ENCODE data around the gene PPP2R5E. TPM values are rescaled to one million over a fixed set of nuclear protein-coding genes. Genes with fewer than 3 reads are reported as not detected.

PPP2R5E gene
- total and polyA plus RNA-seq, 10 of the 15 experiments (the other 5 are each of a cell fraction or from before 2014, with no cell fraction given), result 11.4 to 56.2 (median 22.7) TPM

GRCh38 chr14:63394841-63395240, 148.3 kb downstream of the PPP2R5E start:
- no peak overlapping the region for H3K9ac ChIP-seq (ENCODE audit: control insufficient read depth, insufficient read depth, low read length)
- intact Hi-C loops (cut with micrococcal nuclease; ENCODE audit: unreplicated experiment), result no loop called here
- H3K4me2 ChIP-seq (ENCODE audit: control insufficient read depth, insufficient read depth), result no peak overlapping the region
- H3K27ac ChIP-seq (ENCODE audit: control insufficient read depth, insufficient read depth), result no peak overlapping the region
- peaks cover 4% of the 10 kb centered on the region; the same call in 2 of the 3 replicates for H3K9me3 ChIP-seq (replicated peaks; ENCODE audit: control insufficient read depth, insufficient read depth, low read length)
- 100% methylated on average over 1 of the region's 1 CpG for WGBS (ENCODE audit: insufficient coverage, insufficient replicate concordance, low lambda C conversion rate, missing lambda C conversion rate)
- H3K36me3 ChIP-seq (ENCODE audit: control insufficient read depth in 2 of 2, insufficient read depth in 2 of 2, low read length in 1 of 2), result peaks cover 2 to 7% of the 10 kb centered on the region in 2 experiments; a peak in 1 of 4 replicates
- H4K20me1 ChIP-seq (ENCODE audit: control insufficient read depth, insufficient read depth), result no peaks in the 10 kb centered on the region
- H3K4me1 ChIP-seq (ENCODE audit: control insufficient read depth, insufficient read depth, low read length), result 0 out of 2 replicates have a peak, but pooled peaks cover 3% of the 10 kb centered on the region
- in situ Hi-C loops (cut with MboI), result no loop called here
- ChIA-PET POLR2A (no interaction called here), SMC1A (ENCODE audit: uncharacterized antibody, unreplicated experiment) (interaction anchor here (0.6 to 1.0 kb wide), 3 partner anchors 14 to 1215 kb away, joined by 3 to 4 read pairs (median 4); no protein-coding TSS in a partner anchor), CTCF (interaction anchor here (0.6 kb wide), 1 partner anchor 616 kb away, joined by 3 read pairs; no protein-coding TSS in a partner anchor), RAD21 (ENCODE audit: unreplicated experiment) (interaction anchor here (0.7 kb wide), 1 partner anchor 143 kb away, joined by 3 read pairs; no protein-coding TSS in a partner anchor)
- H3K4me3 ChIP-seq, result no peak overlapping the region
- H3K79me2 ChIP-seq (ENCODE audit: control insufficient read depth, insufficient read depth, low read length), result no peaks in the 10 kb centered on the region; the same call in 1 of the 2 replicates
- BruUV-seq (replicated peaks), result no TSS peak
- FAIRE-seq, result no peak
- H3K27me3 ChIP-seq (replicated peaks in 1 of 2; ENCODE audit: control insufficient read depth in 2 of 2, insufficient read depth in 2 of 2, low read length in 1 of 2), result no peaks in the 10 kb centered on the region
- no peak for ATAC-seq
- no peak for TF ChIP-seq E2F4 (IDR thresholded peaks at IDR 0.05; ENCODE audit: low read depth, low read length)
- no peak for TF ChIP-seq MXI1 (IDR thresholded peaks at IDR 0.05; ENCODE audit: low read depth, low read length)
- TF ChIP-seq BCL11A (IDR thresholded peaks at IDR 0.05; ENCODE audit: low read depth, low read length), result no peak
- TF ChIP-seq ZSCAN29 (IDR thresholded peaks at IDR 0.05), result no peak
- no peak for TF ChIP-seq TARDBP (IDR thresholded peaks at IDR 0.05; ENCODE audit: borderline replicate concordance)
- no peak for TF ChIP-seq POLR2A (IDR thresholded peaks at IDR 0.05; ENCODE audit: low read depth, low read length)
- no peak for TF ChIP-seq HDAC6 (IDR thresholded peaks at IDR 0.05; ENCODE audit: unreplicated experiment)
- TF ChIP-seq NFXL1 (IDR thresholded peaks at IDR 0.05; ENCODE audit: borderline replicate concordance), result no peak
- no peak for TF ChIP-seq RBBP5 (conservative IDR thresholded peaks at IDR 0.05)
- TF ChIP-seq YY1 (IDR thresholded peaks at IDR 0.05; ENCODE audit: low read depth, low read length), result no peak
- TF ChIP-seq MEF2B (IDR thresholded peaks at IDR 0.05; ENCODE audit: partially characterized antibody, poor library complexity, severe bottlenecking), result no peak
- no peak for TF ChIP-seq TBL1XR1 (IDR thresholded peaks at IDR 0.05; ENCODE audit: low read depth, low read length)
- no peak for TF ChIP-seq SMARCA5 (IDR thresholded peaks at IDR 0.05)
- no peak overlapping the region for H2AFZ ChIP-seq (ENCODE audit: control insufficient read depth, low read depth, low read length)
- DNase-seq (ENCODE audit: low read depth, low spot score), result no peak

All from GM12878 (cell line).